ENCODE results near the gene GLIPR2.
"Not testable (repeated sequence)": the region's sequence is repeated elsewhere in the genome, so short reads cannot be mapped to it uniquely, and the experiment has no call there.

GLIPR2 gene, protein sequence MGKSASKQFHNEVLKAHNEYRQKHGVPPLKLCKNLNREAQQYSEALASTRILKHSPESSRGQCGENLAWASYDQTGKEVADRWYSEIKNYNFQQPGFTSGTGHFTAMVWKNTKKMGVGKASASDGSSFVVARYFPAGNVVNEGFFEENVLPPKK

DNA sequence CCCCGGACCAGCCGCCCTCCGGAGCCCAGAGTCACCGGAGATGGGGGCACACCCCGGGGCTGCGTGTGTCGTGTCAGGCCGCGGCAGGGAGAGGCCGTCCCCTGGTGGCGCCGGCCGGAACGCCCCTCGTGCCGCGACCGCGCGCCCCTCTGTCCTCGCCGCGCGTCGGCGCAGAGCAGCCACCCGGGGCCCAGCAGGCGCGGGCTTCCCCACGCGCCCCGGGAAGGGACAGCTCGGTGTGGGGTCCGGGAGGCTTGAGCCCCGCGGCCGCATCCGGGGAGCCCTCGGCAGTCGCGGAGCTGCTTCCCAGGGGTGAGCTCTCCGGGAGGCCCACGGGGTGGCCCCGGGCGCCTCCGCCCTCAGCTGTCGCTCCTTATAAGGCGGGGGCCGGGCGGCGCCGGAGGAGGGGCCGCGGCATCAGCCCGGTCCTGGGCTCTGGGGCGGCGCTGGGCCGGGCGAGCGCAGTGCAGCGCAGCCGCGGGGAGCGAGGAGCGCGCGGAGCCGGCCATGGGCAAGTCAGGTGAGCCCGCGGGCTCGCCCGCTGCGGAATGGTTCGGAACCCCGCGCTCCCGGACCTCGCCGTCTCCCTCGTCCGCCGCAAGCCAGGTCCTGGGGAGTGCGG is at the start of gene GLIPR2:
Gene GLIPR2 (plus strand): TSS at position 462 of the 622 bp plus-strand sequence. CDS start 46 bp downstream, at position 508.
- DNase-seq, result peak; percentile 29 to 64

DNA sequence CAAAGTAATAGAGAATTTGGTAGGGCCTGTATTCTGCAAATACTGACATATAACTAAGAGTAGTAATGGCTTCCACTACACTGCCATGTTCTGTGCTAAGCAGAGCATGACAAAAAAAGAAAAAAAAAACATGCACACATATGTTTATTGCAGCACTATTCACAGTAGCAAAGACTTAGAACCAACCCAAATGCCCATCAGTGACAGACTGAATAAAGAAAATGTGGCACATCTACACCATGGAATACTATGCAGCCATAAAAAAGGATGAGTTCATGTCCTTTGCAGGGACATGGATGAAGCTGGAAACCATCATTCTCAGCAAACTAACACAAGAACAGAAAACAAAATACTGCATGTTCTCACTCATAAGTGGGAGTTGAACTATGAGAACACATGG is 49.5 kb upstream of the GLIPR2 start:
- DNase-seq, result not testable (repeated sequence)

DNA sequence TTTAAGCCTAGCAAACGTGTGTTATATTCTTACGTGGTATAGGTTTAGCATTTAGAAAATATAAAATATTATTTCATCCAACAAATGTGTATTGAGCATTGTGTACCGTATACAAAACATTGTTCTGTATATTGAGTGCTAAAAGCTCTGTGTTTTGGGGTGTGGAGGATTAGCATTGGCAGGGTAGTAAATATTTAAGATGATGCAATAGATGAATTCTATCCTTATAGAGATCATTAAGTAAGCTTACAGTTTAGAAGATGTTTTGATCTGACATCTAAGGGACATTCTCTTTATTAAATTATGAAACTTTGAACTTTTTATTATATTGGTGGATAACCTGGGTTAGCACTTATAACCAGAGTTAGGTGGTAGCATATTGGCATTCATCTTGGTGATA is 48.5 kb upstream of the GLIPR2 start:
- no peak for DNase-seq

DNA sequence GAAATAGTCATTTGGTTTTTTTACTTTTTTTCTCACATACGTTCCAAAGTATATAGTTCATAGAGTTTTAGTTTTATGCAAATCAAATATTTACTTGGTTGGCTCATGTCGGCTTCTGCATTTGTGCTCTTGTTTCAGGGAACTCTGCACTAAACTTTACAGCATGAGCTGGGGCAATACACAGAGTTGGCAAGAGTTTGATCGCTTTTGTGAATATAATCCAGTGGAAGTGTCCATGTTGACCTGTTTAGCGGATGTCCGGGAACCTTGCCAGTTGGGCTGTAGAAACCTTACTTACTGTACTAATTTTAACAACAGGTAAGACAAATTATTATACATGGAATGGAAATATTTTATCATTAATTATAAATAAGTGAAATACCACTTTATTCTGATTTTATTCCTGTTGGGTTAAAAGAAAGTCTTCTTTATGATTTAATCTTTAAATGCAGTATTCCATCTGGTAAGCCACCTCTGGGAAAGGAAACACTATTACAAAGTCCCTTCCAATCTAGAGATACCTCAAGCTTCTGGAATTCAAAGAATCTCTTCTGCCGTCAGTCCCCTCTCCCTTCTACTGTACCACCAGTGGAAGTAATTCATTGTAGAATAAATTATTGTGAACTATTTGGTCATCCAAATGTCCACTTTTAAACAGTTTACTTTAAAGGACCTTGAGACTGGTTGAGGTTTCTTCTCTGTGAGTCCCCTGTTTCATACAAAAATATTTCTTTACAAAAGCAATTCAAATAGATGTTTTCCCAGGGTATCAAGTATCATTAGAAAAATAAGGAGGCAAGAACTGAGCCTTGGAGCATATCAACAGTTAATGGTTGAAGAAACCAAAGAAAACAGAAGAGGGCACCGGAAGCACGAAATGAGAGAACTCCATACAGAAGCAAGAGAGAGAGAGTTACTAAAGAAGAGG is 45.2 kb upstream of the GLIPR2 start:
- no peak for DNase-seq

DNA sequence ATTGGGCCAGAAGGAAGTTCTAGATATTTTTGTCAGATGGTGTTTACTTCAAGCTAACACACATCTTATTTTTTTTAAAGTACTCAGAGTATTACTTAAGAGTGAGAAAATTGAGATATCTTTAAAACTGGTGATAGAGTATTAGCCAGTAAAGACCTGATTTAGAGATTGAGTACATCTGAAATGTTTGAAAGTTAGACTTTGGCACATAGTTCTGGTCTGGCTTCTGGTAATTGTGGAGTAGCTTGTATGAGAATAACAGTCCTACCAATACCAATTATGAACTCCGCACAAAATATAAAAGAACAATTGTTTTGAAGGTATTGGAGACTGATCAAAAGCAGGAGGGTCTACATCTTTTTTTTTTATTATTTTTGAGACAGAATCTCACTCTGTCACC is 44.5 kb upstream of the GLIPR2 start:
- no peak for DNase-seq

DNA sequence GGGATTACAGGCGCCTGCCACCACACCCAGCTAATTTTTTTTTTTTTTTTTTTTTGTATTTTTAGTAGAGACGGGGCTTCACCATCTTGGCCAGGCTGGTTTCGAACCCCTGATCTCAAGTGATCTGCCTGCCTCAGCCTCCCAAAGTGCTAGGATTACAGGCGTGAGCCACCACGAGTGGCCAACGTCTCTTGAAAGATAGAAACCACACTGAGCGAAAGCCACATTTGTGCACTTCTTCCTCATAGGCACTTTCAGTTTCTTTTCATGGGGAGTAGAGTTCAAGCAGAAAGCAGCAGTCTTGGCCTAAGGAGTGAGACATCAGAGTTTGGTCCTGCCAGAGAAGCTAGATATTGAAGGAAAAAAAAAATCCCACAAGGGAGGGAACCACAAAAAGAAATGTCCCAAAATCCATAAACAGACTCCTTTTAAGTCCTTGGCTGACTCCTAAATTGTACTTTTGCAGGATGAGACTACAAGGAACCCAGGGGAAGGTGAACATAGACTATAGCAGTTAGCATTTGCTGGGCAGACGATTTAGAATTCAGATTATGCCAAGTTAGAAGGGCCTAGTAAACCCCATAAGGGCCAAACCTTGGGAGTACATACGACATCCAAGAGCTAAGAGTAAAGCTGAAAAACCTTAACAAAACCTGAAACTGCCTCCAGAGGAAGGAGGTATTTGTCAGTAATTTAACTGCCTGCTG is 43.9 kb upstream of the GLIPR2 start:
- DNase-seq, result no peak

DNA sequence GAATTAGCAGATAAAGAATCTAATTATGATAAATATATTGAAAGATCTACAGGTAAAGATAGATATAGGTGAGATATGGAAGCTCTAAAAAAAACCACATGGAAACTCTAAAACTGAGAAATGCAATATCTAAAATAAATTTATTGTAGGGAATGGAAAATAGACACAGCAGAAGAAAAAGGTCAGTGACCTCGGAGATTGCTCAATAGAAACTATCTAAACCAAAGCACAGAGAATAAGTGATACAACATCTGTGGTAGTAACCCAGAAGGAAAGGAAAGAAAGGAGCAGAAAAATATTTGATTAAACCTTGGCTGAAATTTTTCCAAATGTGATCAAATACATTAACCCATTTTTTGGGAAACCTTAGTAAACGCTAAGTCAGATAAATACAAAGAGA is 43.1 kb upstream of the GLIPR2 start:
- no peak for DNase-seq

DNA sequence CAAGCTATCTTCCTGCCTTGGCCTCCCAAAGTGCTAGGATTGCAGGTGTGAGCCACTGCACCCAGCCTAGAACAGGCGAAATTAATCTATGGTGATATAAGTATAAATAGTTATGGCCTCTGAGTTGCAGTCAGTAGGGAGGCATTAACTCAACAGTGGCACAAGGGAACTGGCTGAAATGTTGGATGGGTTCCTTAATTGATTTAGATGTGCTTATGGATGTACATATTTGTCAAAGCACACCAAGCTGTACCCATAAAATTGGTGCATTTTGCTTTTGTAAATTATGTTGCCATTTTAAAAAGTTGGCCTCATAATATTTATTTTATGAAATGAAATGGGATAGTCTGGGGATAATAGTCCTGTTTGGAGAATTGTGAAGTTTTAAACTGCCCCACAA is 36.8 kb upstream of the GLIPR2 start:
- DNase-seq, result no peak

DNA sequence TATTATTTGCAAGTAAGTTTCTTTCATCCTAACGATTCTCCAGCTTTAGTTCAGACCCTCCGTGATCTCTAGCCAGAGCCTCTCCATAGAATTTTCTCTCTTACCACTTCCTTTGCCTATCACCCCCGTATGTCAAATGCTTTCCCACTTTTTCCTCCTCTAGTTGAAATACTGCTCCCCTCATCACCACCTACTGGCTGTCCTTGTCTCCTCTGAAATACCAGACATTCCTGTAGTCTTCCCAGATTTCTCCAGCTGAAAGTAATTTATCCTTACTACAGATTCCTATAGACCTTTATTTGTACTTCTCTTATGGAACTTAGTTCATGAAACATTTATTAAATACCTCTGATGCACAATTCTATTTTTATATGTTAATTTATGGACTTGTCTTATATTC is 36.0 kb upstream of the GLIPR2 start:
- no peak for DNase-seq

DNA sequence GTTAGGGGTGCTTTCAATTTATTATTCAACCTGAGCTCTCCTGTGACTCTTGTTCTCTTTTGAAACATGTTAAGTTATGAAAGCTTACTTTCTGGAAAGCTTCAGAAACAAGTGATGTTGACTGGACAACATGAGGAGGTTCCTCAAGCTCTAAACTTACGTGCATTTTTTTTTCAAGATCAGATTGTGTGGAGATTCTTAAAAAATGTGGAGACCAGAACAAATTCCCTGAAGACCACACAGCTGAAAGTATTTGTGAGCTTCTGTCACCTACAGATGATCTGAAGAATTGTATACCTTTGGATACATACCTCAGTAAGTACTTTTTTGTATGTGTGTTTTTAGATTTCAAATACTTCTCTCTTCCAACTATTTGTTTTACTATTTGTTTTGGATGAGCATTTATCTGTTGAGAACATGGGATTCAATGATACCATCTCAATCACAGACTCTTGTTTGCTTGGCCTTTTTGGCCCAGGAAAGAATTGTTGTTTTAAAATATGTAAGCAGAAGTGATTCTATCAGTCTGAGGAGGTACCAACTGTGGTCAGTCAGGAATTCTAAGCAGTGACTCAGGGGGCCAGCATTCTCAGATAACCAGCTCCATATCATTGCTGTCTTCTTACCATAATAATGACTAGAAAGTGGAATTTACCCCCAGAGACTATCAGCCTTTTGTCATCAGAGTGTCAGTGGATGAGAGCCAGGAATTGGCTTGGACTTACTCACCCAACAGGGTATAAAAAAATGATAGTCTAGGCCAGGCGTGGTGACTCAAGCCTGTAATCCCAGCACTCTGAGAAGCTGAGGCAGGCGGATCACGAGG is 34.4 kb upstream of the GLIPR2 start:
- no peak for DNase-seq

DNA sequence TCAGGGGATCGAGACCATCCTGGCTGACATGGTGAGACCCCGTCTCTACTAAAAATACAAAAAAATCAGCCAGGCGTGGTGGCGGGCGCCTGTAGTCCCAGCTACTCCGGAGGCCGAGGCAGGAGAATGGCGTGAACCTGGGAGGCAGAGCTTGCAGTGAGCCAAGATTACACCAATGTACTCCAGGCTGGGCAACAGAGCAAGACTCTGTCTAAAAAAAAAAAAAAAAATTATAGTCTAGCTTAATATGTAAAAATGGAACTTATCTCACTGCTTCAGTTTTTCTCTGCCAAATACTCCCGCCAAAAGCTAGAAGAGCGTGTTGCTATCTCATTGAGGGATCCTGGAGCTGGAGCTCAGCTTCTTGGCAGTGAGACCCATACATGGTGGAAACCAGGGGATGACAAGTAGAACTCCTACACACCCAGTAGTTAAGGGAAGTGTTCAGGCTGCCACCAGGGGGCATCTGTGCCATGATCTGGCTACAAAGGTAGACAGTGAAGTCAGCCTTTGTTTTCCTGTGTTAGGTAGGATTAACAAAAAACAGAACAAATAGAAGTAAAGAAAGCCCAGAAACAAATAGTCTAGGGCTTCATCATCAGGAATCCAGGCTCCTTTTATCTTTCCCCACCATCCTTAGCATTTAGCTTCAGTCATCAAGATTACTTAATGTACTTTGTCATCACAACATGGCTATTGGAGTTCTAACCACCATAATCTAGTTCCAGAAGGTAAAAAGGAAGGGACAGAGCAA is 33.6 kb upstream of the GLIPR2 start:
- peak; percentile 15 to 61 for DNase-seq

DNA sequence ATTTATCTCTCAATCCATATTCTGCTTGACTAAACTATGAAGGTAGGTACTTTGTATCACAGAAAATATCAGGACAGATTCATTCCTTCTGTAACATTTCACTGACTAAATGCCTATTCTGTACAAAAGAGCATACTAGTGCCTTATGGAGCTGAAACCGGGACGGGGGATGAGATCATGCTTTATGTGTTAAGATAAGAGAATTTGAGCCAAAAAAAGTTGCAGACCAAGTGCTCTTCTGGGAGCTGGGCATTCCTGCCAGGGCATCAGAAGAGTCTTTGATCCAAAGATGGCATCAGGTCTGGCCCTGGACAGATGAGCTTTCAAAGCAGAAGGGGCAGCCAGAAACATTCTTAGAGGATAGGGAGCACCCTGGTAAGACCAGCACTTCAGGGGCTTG is 27.5 kb upstream of the GLIPR2 start:
- no peak for DNase-seq

DNA sequence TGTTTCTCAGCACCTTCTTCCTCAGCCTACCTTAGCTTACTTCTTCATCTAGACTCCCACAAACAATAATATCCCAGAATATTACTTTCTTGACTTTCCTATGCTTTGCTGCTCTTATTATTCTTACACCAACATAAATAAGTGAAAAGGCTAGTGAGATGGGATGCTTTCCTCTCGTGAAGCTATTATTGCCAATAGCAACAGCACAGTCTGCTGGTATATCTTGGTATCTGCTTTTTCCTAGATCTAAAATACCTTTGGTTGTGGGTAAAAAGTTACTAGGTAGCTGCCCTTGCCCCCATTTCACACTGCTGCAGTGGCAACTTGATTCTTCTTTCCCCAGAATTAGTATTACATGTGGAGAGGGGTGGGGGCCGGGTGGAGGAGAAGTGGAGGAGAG is 26.1 kb upstream of the GLIPR2 start:
- no peak for DNase-seq

DNA sequence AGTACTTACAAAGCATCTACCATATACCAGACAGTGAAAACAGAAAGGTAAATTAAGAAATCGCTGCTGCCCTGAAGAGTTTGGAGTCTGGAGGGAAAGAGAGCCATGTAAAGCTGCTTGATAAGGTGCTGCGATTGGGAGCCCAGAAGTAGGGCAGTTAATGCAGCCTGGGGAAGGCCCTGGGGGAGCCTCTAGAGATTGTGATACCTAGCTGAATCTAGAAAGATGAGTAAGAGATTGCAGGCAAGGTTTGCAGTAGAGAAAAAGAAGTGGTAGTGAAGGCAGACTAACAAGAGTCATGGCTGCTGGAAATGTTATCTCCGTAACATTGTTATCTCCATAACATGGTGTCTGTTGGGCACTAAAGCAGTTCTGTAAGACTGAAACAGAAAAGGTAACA is 24.0 kb upstream of the GLIPR2 start:
- no peak for DNase-seq

DNA sequence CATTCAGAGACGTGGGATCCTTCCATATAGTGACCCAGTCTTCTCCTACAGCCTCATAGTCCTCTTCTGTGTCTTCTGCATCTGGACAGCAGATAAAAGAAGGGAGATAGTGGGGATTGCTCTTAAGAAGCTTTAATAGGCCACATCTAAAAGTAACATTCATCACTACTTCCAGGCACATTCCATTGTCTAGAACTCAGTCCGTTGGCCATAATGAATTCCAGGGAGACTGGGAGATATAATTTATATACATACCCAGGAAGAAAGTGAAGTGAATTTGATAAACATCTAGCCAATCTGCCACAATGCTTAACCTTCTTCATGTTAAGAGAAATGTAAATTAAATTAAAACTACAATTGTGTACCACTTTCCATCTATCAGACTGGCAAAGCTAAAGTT is 22.5 kb upstream of the GLIPR2 start:
- no peak for DNase-seq

DNA sequence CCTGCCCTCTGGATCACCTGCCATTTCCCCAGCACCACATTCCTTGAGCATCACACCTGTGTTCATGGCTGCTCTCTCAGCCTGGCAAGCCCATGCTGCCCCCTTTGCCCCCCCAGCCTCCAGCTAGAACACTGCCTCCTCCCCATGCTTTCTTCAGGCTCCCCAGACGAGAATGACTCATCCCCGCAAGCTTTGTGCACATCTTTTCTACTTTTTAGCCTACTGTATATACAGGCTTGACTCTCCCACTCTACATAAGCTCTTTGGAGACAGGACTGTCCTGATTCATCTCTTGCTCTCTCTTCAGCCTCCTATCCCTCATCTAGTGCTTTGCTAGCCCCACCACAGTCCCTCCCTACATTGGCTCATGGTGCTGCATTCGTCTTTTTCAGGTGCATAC is 19.9 kb upstream of the GLIPR2 start:
- DNase-seq, result no peak

DNA sequence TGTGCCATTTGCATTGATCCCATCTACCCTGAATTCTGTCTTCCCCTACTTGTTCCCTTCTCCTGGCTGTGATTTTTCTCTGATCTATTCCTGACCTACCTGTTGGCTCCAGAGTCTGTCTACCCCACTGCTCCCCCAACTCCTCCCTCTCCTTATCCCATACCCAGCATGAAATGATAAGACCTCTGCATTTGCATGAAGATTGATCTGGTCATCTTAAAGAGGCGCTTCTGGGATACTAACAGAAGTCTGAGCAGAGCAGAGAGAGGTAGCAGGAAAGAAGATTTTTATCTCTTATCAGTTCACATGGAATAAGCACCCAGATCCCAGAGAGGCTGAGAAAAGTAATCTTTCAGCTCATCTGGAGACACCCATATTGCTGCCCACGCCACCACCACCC is 18.3 kb upstream of the GLIPR2 start:
- no peak for DNase-seq

DNA sequence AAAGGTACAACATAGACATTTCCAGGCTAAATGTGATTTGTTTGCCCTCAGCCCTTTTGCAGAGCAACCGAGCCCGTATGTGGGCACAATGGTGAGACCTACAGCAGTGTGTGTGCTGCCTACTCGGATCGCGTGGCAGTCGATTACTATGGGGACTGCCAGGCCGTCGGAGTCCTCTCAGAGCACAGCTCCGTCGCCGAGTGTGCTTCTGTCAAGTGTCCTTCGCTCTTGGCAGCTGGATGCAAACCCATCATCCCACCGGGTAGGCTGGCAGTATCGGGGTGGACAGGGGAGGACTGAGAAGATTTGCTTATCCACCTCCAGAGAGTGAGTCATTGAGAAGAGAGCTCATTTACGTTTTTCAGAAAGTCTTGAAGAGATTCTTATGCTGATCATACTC is 17.8 kb upstream of the GLIPR2 start:
- DNase-seq, result peak in 1 of 2 experiments; percentile 3

DNA sequence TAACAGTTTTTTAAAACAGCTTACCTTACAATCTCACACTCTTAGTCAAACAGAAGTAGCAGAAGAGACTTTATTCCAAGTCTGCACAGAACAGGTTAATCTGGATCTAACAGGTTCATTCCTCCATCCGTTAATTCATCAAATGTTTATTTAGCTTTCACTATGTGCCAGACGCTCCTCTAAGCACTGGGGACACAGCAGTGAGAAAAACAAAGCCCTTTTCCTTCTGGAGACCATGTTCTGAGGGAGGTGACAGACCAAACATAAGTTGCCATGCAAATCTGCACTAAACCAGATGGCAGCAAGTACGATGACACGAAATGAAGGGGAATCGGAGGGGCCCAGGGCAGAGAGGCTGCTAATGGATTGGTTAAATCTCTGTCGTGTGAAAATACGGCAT is 17.1 kb upstream of the GLIPR2 start:
- DNase-seq, result peak; percentile 5 to 29

DNA sequence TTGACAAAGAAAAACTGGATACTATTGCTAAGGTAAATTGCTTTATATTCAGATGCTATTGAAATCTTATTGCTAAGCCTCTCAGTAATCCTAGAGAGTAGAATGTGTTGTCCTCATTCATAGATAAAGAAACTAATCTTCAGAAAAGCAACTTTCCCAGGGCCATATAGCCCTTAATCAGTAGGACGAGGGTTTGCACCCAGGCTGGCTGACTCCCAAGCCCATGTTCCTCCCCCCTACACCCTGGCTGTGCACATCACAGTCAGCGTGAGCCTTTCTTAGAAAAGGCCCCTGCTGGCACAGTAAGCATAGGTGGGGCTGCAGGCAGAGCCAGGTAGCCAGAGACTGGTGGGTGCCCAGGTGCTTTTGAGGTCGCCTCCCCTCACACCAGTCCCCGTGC is 15.8 kb upstream of the GLIPR2 start:
- no peak for DNase-seq

DNA sequence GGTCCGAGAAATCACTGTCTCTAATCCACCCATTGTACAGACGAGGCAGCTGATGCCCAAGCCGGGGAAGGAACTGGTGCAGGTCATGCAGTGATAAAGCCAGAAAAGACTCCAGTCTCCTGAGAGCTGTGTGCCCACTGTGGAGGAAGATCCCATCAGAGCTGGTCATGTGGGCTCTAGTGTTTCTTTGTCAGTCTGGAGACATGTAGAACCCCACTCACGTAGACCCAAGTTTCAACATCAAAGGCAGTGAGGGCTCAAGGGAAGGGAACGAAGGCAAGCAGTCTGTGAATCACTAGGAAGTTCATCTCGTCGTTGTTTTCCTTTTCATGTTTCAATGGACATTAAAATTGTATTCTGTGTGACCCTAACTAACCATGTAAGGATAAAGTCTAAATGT is 14.6 kb upstream of the GLIPR2 start:
- no peak for DNase-seq

DNA sequence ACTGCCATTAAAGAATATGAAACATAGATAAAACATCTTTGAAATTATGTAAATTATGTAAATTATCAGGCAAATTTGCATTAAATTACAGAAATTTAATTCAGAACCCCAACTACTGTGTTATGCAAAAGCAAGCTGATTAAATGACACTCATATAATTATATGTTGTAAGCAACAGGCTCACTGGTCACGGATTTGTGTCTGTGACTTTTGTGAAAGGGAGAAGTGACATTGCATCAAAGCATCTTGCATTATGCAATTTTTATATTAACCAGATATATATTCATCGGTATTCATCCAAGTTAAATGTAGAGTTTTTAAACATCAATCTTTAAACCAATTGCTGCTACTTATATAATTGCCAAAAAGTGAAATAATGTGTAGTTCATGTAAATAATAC is 13.0 kb upstream of the GLIPR2 start:
- no peak for DNase-seq

All from NCI-H524 (cell line).